Lower leg skin (tissue), 4 donors: ENCODE data around the gene FTL. TPM values are rescaled to one million over a fixed set of nuclear protein-coding genes. Genes with fewer than 3 reads are reported as not detected.

Source experiments
- DNase-seq, 2 donors: peaks; one replicate each; pipeline ENCODE4 v3.0.0-alpha.2; 2019; ENCODE audit warnings: low spot score in 2 of 2
- H3K4me3 ChIP-seq: fragments of 200-600 bp; sonication (generic); 2 replicates; pipeline ENCODE4 v1.5.1; 2017; ENCODE audit warnings: mild to moderate bottlenecking, low read depth; ENCODE audit not compliant: poor library complexity, severe bottlenecking
- POLR2A ChIP-seq, 2 donors: fragments of 450-650 bp; IDR thresholded peaks; one replicate each; pipeline ENCODE4 v1.6.1; 2016 to 2017; ENCODE audit warnings: antibody characterized with exemption in 2 of 2, mild to moderate bottlenecking in 1 of 2, moderate library complexity in 1 of 2
- WGBS, 2 donors: methylation state at CpG; one replicate each; pipeline ENCODE4 v1.1.5; 2018; 5-methylcytosine and 5-hydroxymethylcytosine counted together
- intact Hi-C: fragments of 100-400 bp; cut with DNase I; formaldehyde crosslinking; loops from one replicate; pipeline ENCODE4 v1.15.0; 2023; ENCODE audit warnings: low total_unique reads
- total RNA-seq, 4 donors: library from RNA; depleted of rRNA; stranded (reverse); fragments of >200 nt; gene quantifications; one replicate each; pipeline ENCODE4 v1.1.0, GENCODE V29; 2016
- TF ChIP-seq, protein P1 (sequence below), 3 donors: fragments of 450-650 bp; IDR thresholded peaks; one replicate each; pipeline ENCODE4 v1.5.1; 2016; ENCODE audit warnings: antibody characterized with exemption in 3 of 3, mild to moderate bottlenecking in 3 of 3, moderate library complexity in 2 of 3

Gene FTL
- total RNA-seq, 4 donors from 2014 or later: 1,012 to 1,617 (median 1,174) TPM

DNA sequence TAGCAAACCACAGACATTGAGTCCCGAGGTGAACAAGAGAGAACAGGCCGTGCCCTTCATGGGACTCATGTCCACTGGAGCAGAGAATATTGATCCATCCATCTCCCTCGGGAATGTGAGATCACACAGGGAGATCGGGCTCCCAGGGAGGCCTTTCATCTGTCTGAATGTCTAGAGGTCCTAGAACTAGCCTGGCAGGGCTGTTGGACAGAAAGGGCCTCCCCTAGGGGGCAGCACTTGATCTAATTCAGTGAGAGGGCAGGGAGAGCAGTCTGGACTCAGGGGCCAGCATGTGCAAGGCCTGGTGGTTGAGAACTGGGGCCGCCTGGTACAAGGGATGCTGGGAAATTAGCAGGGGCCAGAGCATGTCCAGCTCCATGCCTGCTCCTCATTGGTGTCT lies 32.9 kb downstream of the FTL start:
- no peak overlapping the region for H3K4me3 ChIP-seq
- intact Hi-C loops: loop anchor here (10.0 kb wide), 1 partner anchor 147 kb away; no protein-coding TSS in a partner anchor
- WGBS, 2 donors: 72 to 86% methylated on average over 5 of the region's 5 CpGs
- DNase-seq: no peak
- TF ChIP-seq POLR2A (IDR thresholded peaks at IDR 0.05): no peak
- TF ChIP-seq, protein P1, sequence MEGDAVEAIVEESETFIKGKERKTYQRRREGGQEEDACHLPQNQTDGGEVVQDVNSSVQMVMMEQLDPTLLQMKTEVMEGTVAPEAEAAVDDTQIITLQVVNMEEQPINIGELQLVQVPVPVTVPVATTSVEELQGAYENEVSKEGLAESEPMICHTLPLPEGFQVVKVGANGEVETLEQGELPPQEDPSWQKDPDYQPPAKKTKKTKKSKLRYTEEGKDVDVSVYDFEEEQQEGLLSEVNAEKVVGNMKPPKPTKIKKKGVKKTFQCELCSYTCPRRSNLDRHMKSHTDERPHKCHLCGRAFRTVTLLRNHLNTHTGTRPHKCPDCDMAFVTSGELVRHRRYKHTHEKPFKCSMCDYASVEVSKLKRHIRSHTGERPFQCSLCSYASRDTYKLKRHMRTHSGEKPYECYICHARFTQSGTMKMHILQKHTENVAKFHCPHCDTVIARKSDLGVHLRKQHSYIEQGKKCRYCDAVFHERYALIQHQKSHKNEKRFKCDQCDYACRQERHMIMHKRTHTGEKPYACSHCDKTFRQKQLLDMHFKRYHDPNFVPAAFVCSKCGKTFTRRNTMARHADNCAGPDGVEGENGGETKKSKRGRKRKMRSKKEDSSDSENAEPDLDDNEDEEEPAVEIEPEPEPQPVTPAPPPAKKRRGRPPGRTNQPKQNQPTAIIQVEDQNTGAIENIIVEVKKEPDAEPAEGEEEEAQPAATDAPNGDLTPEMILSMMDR (IDR thresholded peaks at IDR 0.05): no peak

DNA sequence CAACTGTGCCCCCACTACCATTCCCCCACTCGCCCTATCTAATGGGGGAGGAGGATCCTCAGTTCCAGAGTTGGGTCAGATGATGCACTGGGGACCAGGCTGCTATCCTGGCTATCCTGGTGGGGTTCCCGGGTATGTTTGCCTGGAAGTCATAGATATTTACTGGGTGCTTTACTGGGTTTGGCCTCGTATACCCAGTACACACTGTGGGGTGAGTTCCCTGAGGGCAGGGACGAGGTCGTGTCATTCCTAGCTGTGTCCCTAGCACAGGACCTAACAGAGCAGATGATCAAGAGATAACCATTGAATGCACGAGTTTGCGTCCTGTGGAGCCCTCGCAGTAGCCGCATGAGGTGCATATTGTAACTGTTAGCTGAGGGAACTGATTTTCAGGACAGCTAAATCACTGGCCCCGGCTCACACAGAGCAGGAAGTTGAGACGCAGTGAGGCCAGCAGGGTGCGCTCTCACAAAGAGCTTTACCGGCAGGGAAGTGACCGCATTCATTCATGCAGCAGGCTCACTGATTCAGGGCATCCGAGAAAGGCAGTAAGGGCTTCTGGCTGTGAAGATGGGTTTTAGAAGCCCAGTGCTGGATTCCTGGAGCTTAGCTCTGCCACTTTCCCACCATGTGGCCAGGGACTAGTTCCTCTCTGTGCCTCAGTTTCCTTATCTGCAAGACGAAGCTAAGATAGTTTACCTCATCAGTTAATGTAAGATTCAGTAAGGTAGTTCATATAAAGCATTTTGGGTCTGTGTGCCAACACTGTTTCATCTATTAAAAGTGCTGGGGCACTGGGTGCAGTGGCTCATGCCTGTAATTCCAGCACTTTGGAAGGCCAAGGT lies 34.6 kb downstream of the FTL start:
- DNase-seq: peak in 1 of 2 donors; percentile 27
- intact Hi-C loops: loop anchor here (10.0 kb wide), 1 partner anchor 145 kb away; no protein-coding TSS in a partner anchor
- no peak overlapping the region for H3K4me3 ChIP-seq
- TF ChIP-seq, protein P1 (IDR thresholded peaks at IDR 0.05): no peak
- no peak for TF ChIP-seq POLR2A (IDR thresholded peaks at IDR 0.05)
- WGBS, 2 donors: 49 to 61% methylated on average over 16 of the region's 16 CpGs

DNA sequence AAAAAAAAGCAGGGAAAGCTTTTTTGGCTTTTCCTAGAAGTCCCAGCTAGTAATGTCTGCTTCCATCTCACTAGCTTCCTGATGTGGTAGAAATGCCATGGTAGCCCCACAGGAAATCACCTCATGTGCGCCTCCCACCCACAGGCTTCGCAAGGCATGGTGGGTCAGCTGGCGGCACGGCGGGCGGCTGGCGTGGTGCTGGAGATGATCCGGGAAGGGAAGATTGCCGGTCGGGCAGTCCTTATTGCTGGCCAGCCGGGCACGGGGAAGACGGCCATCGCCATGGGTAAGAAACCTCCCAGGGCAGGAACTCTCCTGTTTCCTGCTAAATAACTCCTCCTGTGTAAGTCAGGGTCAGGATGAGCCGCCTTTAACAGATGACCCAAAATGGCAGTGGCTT lies 39.0 kb downstream of the FTL start:
- 98% methylated on average over 15 of the region's 15 CpGs for WGBS, 2 donors
- no peak overlapping the region for H3K4me3 ChIP-seq
- DNase-seq: no peak
- TF ChIP-seq, protein P1 (IDR thresholded peaks at IDR 0.05): no peak
- no peak for TF ChIP-seq POLR2A (IDR thresholded peaks at IDR 0.05)
- intact Hi-C loops: no loop called here

DNA sequence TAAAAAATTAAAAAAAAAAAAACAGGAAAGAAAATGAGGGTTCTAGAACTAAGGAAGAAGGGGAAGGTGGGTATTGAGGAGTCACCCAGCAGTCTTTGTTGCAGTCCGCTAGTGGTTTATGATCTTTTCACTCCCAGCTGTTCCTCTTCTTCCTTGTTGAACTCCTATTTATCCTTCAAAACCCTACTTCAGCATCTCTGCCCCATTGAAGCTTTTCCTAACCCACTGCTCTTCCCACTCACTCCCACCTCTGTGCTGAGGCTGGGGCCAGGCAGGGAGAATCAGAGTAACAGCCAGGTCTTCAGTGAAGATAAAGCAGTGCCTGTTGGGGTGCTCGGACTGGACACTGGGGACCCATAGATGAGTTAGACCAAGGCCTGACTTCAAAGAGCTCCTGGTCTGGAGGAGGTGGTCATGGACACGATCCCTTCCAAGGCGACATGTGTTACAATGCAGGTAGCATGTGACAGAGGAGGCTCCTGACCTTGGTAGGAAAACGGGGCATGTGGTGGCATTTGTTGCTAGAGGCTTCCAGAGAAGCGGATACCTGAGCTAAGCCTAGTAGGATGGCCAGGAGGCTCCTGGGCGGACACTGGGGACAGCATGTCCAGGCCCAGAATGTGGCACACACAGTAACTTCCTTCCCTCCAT lies 40.0 kb downstream of the FTL start:
- 91 to 93% methylated on average over 7 of the region's 7 CpGs for WGBS, 2 donors
- no peak for DNase-seq
- intact Hi-C loops: no loop called here
- no peak overlapping the region for H3K4me3 ChIP-seq
- TF ChIP-seq, protein P1 (IDR thresholded peaks at IDR 0.05): no peak
- no peak for TF ChIP-seq POLR2A (IDR thresholded peaks at IDR 0.05)

DNA sequence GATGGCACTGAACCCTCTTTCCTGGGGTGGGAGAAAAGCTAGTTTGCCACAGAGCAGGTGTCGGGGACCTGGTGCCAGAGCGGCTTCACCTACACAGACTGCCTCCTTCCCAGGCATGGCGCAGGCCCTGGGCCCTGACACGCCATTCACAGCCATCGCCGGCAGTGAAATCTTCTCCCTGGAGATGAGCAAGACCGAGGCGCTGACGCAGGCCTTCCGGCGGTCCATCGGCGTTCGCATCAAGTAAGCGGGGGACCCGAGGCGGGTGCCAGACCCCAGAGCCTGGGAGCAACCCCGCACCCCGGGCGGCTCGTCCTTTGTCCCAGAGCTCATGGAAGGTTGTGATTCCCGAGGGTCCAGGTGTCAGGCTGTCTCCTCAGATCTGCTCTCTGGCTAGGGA lies 41.8 kb downstream of the FTL start:
- H3K4me3 ChIP-seq: no peak overlapping the region
- DNase-seq: no peak
- intact Hi-C loops: no loop called here
- TF ChIP-seq, protein P1 (IDR thresholded peaks at IDR 0.05): no peak
- TF ChIP-seq POLR2A (IDR thresholded peaks at IDR 0.05): no peak
- WGBS, 2 donors: 95% methylated on average over 18 to 22 of the region's 22 CpGs
